Activated CD8-positive, alpha-beta memory T cell treated with anti-CD3 and anti-CD28 coated beads for 36 hours (primary cell): ENCODE data around the gene HOXA13. TPM values are rescaled to one million over a fixed set of nuclear protein-coding genes. Genes with fewer than 3 reads are reported as not detected.

Experiments
- CTCF ChIA-PET: fragments of 350-600 bp; sonication (Branson Sonifier 250); formaldehyde crosslinking; loops from one replicate; lab custom pipeline; 2021; ENCODE audit warnings: antibody characterized with exemption; lab: Charles Lee
- POLR2A ChIA-PET: fragments of 350-600 bp; sonication (Branson Sonifier 250); formaldehyde crosslinking; loops from one replicate; lab custom pipeline; 2021; ENCODE audit warnings: antibody characterized with exemption; lab: Charles Lee
- total RNA-seq, 2 experiments: library from RNA; stranded (reverse); gene quantifications; one replicate each; pipeline ENCODE4 v1.2.3, GENCODE V29; 2021

Gene HOXA13
- total RNA-seq, 2 experiments from 2014 or later: not detected

DNA sequence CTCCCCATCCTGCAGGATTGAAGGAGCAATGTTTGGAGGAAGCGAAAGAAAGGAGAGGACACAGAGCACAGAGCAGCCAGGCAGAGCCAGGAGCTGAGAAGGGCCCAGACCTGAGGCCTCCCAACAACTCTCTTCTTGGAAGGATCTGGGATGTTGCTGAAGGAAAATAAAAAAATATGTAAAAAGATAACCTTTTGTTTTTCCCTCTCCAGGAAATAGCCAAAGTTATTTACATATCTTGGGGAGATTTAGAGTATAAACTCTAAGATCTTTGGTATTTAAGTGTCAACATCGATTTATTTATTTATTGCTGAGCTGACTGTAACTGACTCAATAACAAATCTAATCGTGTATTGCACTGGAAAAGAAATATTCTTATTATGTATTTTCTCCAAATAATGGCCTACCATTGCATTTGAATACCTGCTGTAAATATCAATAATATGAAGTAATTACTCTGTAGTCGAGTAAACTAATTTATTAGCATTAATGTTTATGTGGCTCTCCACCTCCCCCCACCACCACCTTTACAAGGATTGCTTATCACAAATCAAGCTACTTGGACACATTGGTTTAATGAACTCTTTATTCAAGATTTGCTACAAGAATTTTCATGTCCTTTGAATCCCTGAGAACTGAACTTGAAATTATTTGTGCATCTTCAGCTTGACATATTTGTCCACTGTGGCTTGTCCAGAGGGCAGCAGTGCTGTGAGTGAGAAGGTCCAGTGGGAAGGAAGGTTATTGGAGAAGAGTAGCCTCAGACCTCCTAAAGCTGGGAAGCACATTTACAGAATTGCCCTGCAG, 13.0 kb downstream of the HOXA13 start:
- ChIA-PET POLR2A (no interaction called here), CTCF (interaction anchor here (1.0 to 2.2 kb wide), 4 partner anchors 9 to 26 kb away, joined by 3 to 6 read pairs (median 5); no protein-coding TSS in a partner anchor)

DNA sequence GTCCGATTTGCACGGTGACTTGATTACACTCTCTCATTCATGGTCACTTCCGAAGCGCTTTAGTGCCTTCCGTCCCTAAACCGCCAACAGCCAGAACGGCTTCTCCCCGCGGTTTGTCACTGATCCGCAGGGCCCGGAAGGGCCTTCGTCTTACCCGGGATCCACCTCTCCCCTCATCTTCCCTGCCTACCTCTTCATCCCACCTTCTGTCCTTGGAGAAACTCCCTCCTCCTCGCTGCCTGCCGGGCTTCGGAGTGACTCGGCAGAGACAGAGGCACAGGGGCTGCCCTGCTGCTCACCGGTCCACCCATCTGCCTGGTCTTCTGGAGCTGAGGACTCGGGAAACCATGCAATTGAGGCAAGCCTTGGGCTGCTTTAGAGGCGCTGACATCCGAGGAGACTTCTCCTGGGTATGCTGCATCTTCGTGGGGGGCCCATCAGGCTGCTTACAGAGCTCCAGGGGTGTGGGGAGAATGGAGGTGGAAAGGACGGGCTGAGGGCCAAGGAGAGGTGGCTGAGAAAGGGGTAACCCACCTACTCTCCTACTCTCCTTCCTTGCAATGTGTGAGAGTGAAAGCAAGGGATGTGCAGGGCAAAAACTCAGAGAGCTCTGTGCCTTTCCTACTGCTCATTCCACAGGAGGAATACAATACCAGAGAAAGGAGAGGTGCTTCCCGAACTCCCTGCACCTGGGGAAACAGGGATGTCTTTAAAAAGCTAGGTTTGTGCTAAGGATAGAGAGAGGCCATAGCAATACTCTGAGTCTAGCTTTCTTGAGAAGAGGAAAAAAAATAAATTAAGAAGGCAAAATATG, 13.8 kb downstream of the HOXA13 start:
- ChIA-PET POLR2A (no interaction called here), CTCF (interaction anchor here (1.0 to 2.2 kb wide), 5 partner anchors 10 to 25 kb away, joined by 3 to 6 read pairs (median 4); no protein-coding TSS in a partner anchor)

DNA sequence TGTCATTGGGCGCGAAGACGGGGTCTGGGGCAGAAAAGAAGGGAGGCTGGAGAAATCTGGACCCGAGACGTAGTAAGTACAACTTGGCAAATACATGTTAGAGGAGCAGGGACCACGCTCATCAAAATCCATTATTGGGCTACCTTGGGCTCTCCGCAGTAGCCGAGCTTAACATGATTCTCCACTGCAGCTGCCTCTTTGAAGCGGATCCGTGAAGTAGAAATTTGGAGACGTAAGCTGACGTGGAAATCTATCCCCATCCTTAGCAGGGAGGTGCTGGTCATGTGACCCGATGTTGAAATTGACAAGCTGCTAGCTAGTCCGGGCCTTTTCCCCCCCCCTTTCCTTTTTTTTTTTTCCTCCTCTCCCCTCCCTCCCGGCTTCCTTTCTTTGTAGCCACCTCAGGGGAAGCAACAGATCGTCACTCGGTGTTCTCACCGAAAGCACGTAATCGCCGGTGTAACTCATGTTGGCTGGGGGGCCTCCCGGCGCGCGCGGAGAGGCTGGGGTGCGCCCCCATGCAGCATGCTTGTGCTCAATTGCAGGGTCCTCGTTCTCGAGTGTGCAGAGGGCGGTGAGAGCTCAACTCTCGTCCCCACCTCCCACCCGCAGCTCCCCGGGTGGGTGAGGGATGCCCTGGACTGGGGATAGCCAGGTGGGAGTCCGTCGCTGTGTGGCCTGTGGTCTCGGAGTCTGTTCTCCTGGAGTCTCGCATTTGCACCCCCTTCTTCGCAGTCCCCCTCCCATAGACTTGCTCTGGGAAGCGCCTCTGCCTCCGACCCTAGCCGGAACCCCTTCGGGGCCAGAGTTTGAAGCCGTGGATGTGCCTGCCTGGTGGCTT, 14.7 kb downstream of the HOXA13 start, which contains the start of gene HOXA11:
HOXA11 (minus strand) TSS at position 220 of the 841 bp plus-strand sequence; CDS start at position 132, 88 bp downstream.
- CTCF ChIA-PET: interaction anchor here (1.0 to 1.8 kb wide), 4 partner anchors 9 to 35 kb away, joined by 3 to 4 read pairs (median 4); no protein-coding TSS in a partner anchor
- POLR2A ChIA-PET: interaction anchor here (0.7 kb wide), 1 partner anchor 1020 kb away, joined by 13 read pairs; no protein-coding TSS in a partner anchor

DNA sequence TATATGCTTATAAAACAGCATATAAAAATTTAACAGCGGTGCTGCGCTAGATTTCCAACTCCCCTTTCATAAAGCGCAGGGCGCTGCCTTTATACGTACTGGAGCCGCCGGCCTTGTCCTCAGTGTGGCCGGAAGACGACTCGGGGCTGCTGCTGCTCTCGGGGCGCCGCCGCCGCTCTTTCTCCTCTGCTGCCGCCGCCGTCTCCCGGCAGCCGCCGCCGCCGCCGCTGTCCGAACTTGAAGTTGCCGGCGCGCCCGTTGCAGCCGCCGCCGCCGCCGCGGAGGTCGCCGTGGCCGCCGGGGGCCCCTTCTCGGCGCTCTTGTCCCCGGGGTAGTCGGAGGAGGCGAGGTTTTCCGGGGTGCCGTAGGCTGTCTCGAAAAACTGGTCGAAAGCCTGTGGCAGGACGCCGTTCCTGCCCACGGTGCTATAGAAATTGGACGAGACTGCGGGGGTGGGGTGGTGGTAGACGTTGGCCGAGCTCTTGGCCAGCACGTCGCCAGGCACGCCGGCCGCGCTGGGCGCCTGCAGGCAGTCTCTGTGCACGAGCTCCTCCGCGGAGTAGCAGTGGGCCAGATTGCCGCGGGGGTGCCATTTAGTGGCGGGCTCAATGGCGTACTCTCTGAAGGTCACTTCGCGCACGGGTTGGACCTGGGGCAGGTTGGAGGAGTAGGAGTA, 15.4 kb downstream of the HOXA13 start:
- ChIA-PET CTCF (interaction anchor here (0.6 to 1.8 kb wide), 3 partner anchors 12 to 35 kb away, joined by 3 to 4 read pairs (median 4); no protein-coding TSS in a partner anchor), POLR2A (interaction anchor here (0.7 kb wide), 1 partner anchor 1021 kb away, joined by 13 read pairs; no protein-coding TSS in a partner anchor)

DNA sequence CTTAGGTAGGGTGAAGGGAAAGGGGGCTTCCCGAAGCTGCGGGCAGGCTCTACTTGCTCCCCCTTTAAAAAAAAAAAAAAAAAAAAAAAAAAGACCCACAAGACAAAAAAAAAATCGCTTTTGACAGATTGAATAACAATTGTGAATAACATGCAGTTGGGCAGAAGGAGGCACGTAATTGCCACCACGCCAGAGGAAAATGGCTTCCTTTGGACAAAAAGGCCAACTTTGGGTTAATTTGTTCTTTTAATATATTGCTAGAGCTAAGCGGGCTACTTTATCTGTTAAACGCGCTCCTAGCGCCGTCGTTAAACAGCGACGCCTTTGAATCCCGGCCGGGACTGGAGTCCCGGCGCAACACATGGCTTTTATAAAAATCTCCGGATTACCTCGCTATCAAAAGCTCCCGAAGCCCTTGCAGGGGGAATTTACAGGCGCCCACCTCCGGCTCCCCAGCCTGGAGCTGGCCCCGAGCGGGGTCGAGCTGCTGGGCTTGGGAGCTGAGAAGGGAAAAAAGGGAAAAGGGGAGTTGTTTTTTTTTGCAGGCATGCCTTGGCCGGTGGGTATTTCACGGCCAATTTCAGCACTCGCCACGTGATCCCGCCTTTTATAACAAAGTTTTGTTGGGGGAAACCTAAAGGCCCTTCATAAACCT, 16.1 kb downstream of the HOXA13 start:
- ChIA-PET POLR2A (no interaction called here), CTCF (interaction anchor here (0.7 to 1.8 kb wide), 3 partner anchors 12 to 34 kb away, joined by 3 to 4 read pairs (median 4); no protein-coding TSS in a partner anchor)

DNA sequence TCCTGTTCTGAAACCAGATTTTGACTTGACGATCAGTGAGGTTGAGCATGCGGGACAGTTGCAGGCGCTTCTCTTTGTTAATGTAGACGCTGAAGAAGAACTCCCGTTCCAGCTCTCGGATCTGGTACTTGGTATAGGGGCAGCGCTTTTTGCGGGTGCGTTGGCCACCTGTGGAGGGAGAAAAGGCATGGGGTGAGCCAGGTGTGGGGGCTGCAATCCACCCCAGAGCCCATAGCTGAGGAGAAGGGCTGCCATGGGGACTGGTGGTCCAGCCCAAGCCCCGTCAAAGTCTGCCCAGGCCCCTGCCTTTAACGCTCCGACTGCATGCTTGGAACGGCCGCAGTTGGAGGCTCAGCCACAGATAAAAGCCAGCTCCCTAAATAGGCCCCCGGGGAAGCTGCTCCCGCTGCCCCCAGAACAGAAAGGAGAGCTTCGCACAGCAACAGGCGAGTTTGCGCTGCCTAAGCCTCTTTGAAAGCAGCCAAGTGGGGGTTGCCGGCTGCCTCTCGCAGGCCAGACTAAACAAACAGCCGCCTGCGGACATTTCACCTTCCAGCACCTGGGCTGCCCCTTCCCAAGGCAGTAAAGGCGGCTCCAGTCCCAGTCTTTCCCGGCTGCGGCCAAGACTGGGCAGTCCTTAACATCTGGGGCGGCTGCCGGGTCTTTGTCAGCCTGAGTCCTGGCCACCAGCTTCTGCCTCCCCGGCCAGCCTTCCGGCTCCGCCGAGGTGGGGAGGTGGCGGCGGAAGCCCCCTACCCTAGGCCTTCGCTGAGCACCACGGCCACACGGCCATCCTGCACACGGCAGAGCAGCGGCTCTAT, 16.8 kb downstream of the HOXA13 start:
- ChIA-PET POLR2A (no interaction called here), CTCF (interaction anchor here (0.6 to 0.9 kb wide), 3 partner anchors 13 to 22 kb away, joined by 3 read pairs; no protein-coding TSS in a partner anchor)

DNA sequence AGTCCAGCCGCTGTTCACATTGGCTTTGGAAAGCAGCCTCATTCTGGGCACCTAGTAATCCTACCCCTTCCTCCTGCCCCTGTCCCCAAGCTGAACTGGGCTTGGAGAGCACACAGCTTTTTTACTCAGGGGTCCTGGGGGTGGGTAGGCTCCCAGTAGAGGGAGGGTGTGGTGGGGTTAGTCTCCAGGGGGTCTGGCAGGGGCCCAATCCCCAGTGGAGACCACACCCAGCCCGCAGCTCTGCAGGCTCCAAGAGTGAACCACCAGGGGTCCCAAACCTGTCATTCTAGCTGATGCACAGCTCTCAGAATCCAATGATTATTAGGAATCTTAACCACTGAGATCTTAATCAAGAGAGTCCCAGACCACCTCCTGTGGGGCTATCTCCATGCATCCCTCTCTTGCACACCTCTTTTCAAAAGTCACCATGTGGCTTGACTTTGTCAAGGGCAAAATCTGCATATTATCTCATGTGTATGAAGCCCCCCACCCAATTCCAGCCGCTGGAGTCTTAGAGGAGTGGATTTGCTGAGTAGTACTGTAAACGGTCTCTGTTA, 17.5 kb downstream of the HOXA13 start:
- POLR2A ChIA-PET: no interaction called here
- CTCF ChIA-PET: interaction anchor here (0.9 kb wide), 1 partner anchor 16 kb away, joined by 3 read pairs; no protein-coding TSS in a partner anchor

DNA sequence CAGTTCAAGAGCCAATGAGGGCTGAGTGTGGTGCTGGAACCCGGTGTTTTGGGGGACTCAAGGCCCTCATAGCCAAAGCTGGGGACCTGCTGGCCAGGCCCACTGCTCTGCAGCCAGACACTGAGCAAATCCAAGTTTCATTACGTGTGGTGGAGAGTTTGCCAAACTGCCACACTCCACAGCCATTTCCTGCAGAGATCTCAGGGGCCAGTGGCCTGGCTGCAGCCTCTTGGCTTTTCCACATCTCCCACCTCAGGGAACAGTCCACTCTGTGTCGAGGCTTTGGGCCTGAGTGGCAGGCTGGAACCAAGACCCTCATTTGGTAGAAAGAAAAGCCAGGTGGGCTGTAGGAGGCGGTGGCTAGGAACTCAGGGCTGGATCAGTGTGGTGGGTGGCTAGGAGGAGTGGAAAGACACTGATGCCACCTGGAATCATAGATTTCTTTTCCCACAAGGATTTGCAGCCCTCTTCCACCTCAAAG, 18.1 kb downstream of the HOXA13 start:
- CTCF ChIA-PET: interaction anchor here (0.9 kb wide), 1 partner anchor 16 kb away, joined by 3 read pairs; no protein-coding TSS in a partner anchor
- POLR2A ChIA-PET: no interaction called here

DNA sequence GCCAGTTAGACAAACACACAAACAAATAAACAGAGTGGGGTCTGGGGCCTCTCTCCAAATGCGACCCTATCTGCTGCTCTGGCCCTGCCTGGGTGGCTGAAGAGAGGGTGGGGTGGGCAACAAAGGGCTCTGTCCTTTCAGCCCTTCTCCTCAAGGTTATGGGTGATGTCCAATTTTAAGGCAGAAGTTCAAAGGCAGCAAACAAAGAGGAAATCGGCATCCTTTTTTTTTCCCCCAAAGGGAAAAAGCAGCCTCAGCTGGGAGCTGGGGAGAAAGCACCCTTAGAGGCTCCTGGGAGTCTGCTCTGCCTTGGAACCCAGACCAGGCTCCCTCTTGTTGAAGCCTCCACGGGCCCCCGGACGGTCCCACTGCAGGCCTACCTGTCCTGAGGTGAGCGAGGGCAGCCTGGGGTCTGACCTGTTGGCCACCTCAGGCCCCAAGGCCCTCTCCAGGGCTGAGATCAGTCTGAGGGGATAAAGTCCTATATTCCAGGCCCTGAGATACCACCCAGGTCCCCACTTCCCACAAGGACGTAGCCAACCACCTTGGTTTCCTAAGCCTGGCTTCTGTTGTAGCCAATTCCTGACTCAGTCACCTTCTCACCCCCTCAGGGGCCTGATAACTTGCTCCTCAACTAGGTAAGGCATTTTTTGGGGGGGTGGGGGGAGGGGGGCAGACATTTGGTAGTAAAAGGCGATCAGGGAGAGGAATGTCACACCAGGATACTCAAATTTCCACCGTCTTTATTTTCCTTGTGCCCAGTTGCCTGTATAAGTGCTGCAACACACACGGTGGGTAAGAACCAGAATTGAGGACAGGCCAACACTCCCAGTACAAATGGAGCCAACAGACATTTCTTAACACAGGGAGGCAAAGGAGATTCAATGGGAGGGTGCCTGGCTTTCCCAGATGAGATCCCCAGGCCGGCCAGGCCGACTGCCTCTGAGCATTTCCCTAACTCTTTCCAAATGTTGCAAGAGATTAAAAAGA, 19.2 kb downstream of the HOXA13 start:
- ChIA-PET CTCF (interaction anchor here (0.7 to 2.2 kb wide), 4 partner anchors 8 to 27 kb away, joined by 3 to 10 read pairs (median 6); partner anchors contain the start of gene HOXA13), POLR2A (no interaction called here)

DNA sequence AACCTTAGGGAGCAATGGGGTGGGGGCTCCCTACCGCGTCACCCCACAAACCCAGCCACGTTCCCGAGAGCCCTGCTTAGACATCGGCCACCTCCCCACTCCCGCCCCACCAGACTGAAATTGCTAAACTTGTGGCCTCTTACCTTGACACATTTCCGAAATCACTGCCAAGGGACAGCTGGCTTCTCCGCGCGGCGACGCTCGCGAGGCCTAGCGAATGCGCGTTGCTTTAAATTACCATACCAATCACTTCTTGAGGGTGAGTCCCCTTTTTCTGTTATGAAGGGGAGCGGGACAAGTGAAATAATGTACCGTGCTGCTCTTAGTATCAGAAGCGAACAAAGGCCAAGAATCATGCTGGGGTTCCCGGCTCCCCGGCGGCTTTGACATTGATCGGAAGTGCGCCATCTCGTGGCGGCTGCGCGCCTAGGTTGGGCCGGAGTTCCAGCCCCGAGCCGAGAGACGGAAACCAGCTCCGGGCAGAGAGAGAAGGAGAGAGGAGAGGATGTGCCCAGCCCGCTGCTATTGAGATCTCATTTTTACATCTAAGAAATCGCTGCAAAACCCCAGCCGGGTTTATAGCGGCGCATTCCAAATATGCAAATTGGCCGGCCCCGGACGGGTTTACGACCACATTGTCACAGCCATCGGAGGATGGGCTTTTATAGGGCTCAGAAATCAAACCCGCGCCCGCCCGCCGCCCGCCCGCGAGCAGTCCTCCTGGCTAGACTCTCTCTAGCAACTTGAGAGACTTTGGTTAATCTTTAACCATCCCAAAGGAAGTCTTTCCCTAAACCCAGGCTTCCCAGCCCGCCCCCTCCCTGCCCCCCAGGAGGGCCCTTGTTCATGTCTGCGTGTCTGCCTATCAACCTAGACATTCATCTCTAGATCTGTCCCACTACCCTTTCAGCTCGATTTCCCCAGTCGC, 20.1 kb downstream of the HOXA13 start:
- POLR2A ChIA-PET: no interaction called here

DNA sequence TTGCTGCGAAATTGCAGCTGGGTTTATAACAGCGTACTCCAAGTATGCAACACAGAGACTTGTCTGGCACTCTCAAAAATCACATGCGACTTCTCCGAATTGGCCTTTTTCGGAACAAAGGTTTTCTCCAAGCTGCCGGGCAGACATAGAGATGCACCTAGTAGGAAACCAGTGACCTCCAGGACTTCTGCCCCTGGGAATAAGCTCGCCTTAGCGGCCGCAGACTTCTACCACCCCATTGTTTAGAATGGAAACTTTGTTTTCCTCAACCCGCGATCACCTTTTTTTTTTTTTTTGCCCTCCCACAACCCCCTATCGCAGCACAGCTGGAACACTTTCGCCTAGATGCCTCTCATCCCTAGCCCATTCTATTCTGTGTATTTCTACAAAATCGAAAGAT, 20.9 kb downstream of the HOXA13 start:
- POLR2A ChIA-PET: no interaction called here

More for the DNA sequence above, 20.1 kb downstream of the HOXA13 start:
- CTCF ChIA-PET: interaction anchor here (0.7 to 2.2 kb wide), 7 partner anchors 9 to 39 kb away, joined by 3 to 10 read pairs (median 4); partner anchors contain the start of gene HOXA13

DNA sequence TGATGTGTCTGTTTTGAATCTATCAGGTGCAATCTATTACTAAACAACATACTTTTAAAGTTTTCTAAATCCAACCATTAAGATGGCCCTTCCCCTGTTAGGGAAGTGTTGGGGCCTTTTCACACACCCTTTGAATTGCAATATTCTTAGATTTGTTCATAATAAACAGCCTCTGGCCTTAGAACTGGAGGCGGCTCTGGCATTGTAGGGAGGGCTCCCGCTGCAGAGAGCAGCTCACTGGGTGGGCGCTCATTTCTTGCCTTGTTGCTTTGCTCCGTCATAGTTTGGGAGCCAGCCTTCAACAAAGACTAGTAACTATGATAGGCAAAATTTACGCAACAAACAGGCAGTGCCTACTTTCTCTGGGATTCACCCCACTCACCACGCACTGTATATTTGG, 21.5 kb downstream of the HOXA13 start:
- ChIA-PET CTCF (interaction anchor here (0.7 to 2.2 kb wide), 4 partner anchors 12 to 379 kb away, joined by 3 to 10 read pairs (median 6); no protein-coding TSS in a partner anchor), POLR2A (no interaction called here)

More for the DNA sequence above, 20.9 kb downstream of the HOXA13 start:
- CTCF ChIA-PET: interaction anchor here (0.7 to 2.2 kb wide), 7 partner anchors 9 to 378 kb away, joined by 3 to 10 read pairs (median 4); partner anchors contain the start of gene HOXA13

DNA sequence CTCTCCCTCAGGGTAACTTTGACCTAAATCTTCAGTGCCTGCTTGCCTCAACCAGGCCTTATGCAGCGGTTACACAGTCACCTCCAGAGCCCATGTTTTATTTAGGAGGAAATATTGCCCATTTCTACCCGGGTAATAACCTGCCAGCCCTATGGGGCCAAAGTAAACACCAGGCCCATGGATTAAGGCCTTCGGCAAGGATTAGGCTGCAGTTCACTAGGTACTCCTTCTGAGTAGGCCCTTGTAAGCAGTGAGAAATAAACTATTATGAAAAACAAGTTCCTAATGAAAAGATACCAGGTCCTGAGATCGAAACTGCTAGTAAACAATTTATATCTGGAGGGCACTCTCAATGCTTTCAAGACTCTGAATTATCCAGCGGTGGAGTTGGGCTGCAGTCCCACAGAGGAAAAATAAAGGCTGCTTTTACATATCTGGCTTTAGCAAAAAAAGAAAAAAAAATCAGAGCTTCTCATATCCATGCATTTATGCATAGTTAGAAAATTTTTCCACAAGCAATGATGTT, 22.0 kb downstream of the HOXA13 start:
- POLR2A ChIA-PET: no interaction called here
- CTCF ChIA-PET: interaction anchor here (1.3 to 2.2 kb wide), 2 partner anchors 13 to 41 kb away, joined by 3 to 10 read pairs; no protein-coding TSS in a partner anchor
